ENCODE data around the gene PRMT6.

PRMT6 gene

GRCh38 chr1:107095647-107096046 lies 39.2 kb downstream of the PRMT6 start:
- no peak for DNase-seq (ENCODE audit: low read depth)

GRCh38 chr1:107096690-107097089 lies 40.2 kb downstream of the PRMT6 start:
- no peak for DNase-seq (ENCODE audit: low read depth)

- no peak for DNase-seq (ENCODE audit: low read depth)
Measured at GRCh38 chr1:107098961-107099360, 42.5 kb downstream of the PRMT6 start.

GRCh38 chr1:107100331-107100984 lies 44.0 kb downstream of the PRMT6 start:
- no peak for DNase-seq (ENCODE audit: low read depth)

GRCh38 chr1:107105914-107106313 lies 49.4 kb downstream of the PRMT6 start:
- DNase-seq (ENCODE audit: low read depth) = no peak

All from stimulated activated CD4-positive, alpha-beta T cell treated with anti-CD3 and anti-CD28 coated beads, Interleukin-2, amount 100 ng/mL, for 4 hours (primary cell).